Testis (tissue), 2 donors: Measurements from ENCODE around the gene SERHL2.
"Not testable (repeated sequence)": the region's sequence is repeated elsewhere in the genome, so short reads cannot be mapped to it uniquely, and the experiment has no call there.

Experiments
- POLR2A ChIP-seq: fragments of 450-650 bp; IDR thresholded peaks from one replicate; pipeline ENCODE4 v1.6.1; 2017; ENCODE audit warnings: antibody characterized with exemption, mild to moderate bottlenecking, moderate library complexity
- TF ChIP-seq, protein P1 (sequence below), 3 experiments: fragments of 450-650 bp in 2 of 3; fragments of 200-600 bp in 1 of 3; sonication (generic) in 1 of 3; IDR thresholded peaks; one replicate each; pipeline ENCODE4 v1.5.1; 2016 to 2019; ENCODE audit warnings: antibody characterized with exemption in 3 of 3, mild to moderate bottlenecking in 2 of 3, moderate library complexity in 1 of 3

DNA sequence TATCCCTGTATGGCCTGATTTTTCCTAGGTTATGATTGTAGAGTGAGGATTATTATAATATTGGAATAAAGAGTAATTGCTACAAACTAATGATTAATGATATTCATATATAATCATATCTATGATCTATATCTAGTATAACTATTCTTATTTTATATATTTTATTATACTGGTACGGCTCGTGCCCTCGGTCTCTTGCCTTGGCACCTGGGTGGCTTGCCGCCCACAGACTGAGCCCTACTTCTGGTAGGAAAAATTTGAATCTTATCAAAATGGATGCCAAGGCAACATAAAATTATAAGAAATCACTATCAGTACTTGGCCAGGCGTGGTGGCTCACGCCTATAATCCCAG is 1.5 kb upstream of the SERHL2 start:
- TF ChIP-seq, protein P1, sequence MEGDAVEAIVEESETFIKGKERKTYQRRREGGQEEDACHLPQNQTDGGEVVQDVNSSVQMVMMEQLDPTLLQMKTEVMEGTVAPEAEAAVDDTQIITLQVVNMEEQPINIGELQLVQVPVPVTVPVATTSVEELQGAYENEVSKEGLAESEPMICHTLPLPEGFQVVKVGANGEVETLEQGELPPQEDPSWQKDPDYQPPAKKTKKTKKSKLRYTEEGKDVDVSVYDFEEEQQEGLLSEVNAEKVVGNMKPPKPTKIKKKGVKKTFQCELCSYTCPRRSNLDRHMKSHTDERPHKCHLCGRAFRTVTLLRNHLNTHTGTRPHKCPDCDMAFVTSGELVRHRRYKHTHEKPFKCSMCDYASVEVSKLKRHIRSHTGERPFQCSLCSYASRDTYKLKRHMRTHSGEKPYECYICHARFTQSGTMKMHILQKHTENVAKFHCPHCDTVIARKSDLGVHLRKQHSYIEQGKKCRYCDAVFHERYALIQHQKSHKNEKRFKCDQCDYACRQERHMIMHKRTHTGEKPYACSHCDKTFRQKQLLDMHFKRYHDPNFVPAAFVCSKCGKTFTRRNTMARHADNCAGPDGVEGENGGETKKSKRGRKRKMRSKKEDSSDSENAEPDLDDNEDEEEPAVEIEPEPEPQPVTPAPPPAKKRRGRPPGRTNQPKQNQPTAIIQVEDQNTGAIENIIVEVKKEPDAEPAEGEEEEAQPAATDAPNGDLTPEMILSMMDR (IDR thresholded peaks at IDR 0.05): not testable (repeated sequence)
- TF ChIP-seq POLR2A: not testable (repeated sequence)
